SK-N-SH (cell line): ENCODE data around the gene SCAPER. TPM values are rescaled to one million over a fixed set of nuclear protein-coding genes. Genes with fewer than 3 reads are reported as not detected.

Experiments used
- CTCF ChIA-PET: fragments of 300-600, 350-600 bp; formaldehyde crosslinking; extraction: SDS; loops from one replicate; lab custom pipeline; 2021; lab: Yijun Ruan, JAX
- POLR2A ChIA-PET: fragments of 350-600 bp; sonication (Branson Sonifier 250); formaldehyde crosslinking; extraction: SDS; loops from one replicate; lab custom pipeline; 2020; ENCODE audit warnings: antibody characterized with exemption, inconsistent platforms; lab: Yijun Ruan, JAX
- DNase-seq: peaks from one replicate; pipeline ENCODE4 v3.0.0; 2012
- H2AFZ ChIP-seq: fragments of 200-600 bp; sonication (generic); 2 replicates; pipeline ENCODE4 v1.8.1; 2016; ENCODE audit warnings: antibody characterized with exemption, mild to moderate bottlenecking, low read depth
- H3F3A ChIP-seq: fragments of 200-600 bp; sonication (generic); replicated peaks from 2 replicates; pipeline ENCODE3; 2016; ENCODE audit warnings: antibody characterized with exemption, mild to moderate bottlenecking; ENCODE audit not compliant: insufficient read depth
- H3K27ac ChIP-seq, 2 experiments: fragments of 200-500 bp in 1 of 2; fragments of 200-600 bp in 1 of 2; sonication (Bioruptor generic) in 1 of 2; sonication (generic), shearing (Covaris generic) in 1 of 2; 2 replicates each; pipeline versions ENCODE4 v1.5.1 to v1.6.1; 2014 to 2016; ENCODE audit warnings: low read depth in 2 of 2, inconsistent platforms in 1 of 2, low read length in 1 of 2, mild to moderate bottlenecking in 1 of 2, mixed read lengths in 1 of 2
- H3K27me3 ChIP-seq: fragments of 200-600 bp; sonication (generic), shearing (Covaris generic); 2 replicates; pipeline ENCODE4 v1.6.1; 2016; ENCODE audit warnings: mixed run types; ENCODE audit not compliant: insufficient read depth
- H3K36me3 ChIP-seq, 2 experiments: fragments of 200-500 bp in 1 of 2; fragments of 200-600 bp in 1 of 2; sonication (Bioruptor generic) in 1 of 2; sonication (generic) in 1 of 2; replicated peaks in 1 of 2; 2 replicates each; pipeline versions ENCODE3 to v1.5.1; 2014 to 2016; ENCODE audit warnings: low read length in 1 of 2, mild to moderate bottlenecking in 1 of 2; ENCODE audit not compliant: insufficient read depth in 2 of 2, control insufficient read depth in 1 of 2
- H3K4me1 ChIP-seq, 2 experiments: fragments of 200-500 bp in 1 of 2; fragments of 200-600 bp in 1 of 2; sonication (Bioruptor generic) in 1 of 2; sonication (generic), shearing (Covaris generic) in 1 of 2; 2 replicates each; pipeline versions ENCODE4 v1.5.1 to v1.6.1; 2014 to 2016; ENCODE audit warnings: low read depth in 1 of 2, low read length in 1 of 2, mixed run types in 1 of 2; ENCODE audit not compliant: insufficient read depth in 2 of 2, control insufficient read depth in 1 of 2
- H3K4me2 ChIP-seq: fragments of 200-600 bp; sonication (generic), shearing (Covaris generic); 2 replicates; pipeline ENCODE4 v1.6.1; 2017; ENCODE audit warnings: mixed run types
- H3K4me3 ChIP-seq, 2 experiments: fragments of 200-500 bp in 1 of 2; fragments of 200-600 bp in 1 of 2; sonication (Bioruptor generic) in 1 of 2; sonication (generic), shearing (Covaris generic) in 1 of 2; 2 replicates each; pipeline versions ENCODE4 v1.5.1 to v1.8.1; 2014 to 2016; ENCODE audit warnings: low read depth in 2 of 2, inconsistent platforms in 1 of 2, low read length in 1 of 2, mild to moderate bottlenecking in 1 of 2, mixed read lengths in 1 of 2, moderate library complexity in 1 of 2
- H3K79me2 ChIP-seq: fragments of 200-600 bp; sonication (generic); 2 replicates; pipeline ENCODE4 v1.8.1; 2017; ENCODE audit warnings: mild to moderate bottlenecking; ENCODE audit not compliant: insufficient read depth
- H3K9ac ChIP-seq: fragments of 200-600 bp; sonication (generic); 2 replicates; pipeline ENCODE4 v1.6.1; 2017; ENCODE audit warnings: mixed run types
- H3K9me2 ChIP-seq: fragments of 200-600 bp; sonication (generic); 2 replicates; pipeline ENCODE4 v1.6.1; 2017; ENCODE audit warnings: mixed run types
- H3K9me3 ChIP-seq: fragments of 200-600 bp; sonication (generic); 2 replicates; pipeline ENCODE4 v1.6.1; 2017; ENCODE audit warnings: mixed run types, mild to moderate bottlenecking, moderate library complexity
- H4K20me1 ChIP-seq: fragments of 200-600 bp; sonication (generic); 2 replicates; pipeline ENCODE4 v1.6.1; 2017; ENCODE audit warnings: mild to moderate bottlenecking, mixed run types; ENCODE audit not compliant: insufficient read depth
- EP300 ChIP-seq, 2 experiments: IDR thresholded peaks; 2 replicates each; pipeline versions ENCODE4 v1.4.0 to v1.6.1; 2012; ENCODE audit warnings: borderline replicate concordance in 1 of 2, low read depth in 1 of 2, low read length in 1 of 2
- FOSL2 ChIP-seq: IDR thresholded peaks from 2 replicates; pipeline ENCODE4 v1.4.0; 2012; ENCODE audit warnings: low read depth, mild to moderate bottlenecking, moderate library complexity, borderline replicate concordance
- MXI1 ChIP-seq: IDR thresholded peaks from 2 replicates; pipeline ENCODE4 v1.6.1; 2012; ENCODE audit warnings: mild to moderate bottlenecking, low read depth, low read length, improper control_type of control experiment
- NRF1 ChIP-seq: IDR thresholded peaks from 2 replicates; pipeline ENCODE4 v1.6.1; 2012; ENCODE audit warnings: low read depth, mild to moderate bottlenecking, low read length
- POLR2AphosphoS5 ChIP-seq: IDR thresholded peaks from 2 replicates; pipeline ENCODE4 v1.6.1; 2012; ENCODE audit warnings: low read depth, low read length
- RAD21 ChIP-seq: IDR thresholded peaks from 2 replicates; pipeline ENCODE4 v1.6.1; 2012; ENCODE audit warnings: mild to moderate bottlenecking, low read length
- RCOR1 ChIP-seq: fragments of 150-350 bp; IDR thresholded peaks from 2 replicates; pipeline ENCODE4 v1.6.1; 2017; ENCODE audit warnings: antibody characterized with exemption, low read length
- RFX5 ChIP-seq: IDR thresholded peaks from 2 replicates; pipeline ENCODE4 v1.6.1; 2012; ENCODE audit warnings: mild to moderate bottlenecking, improper control_type of control experiment, low read length
- SIN3A ChIP-seq: IDR thresholded peaks from 2 replicates; pipeline ENCODE4 v1.6.1; 2012; ENCODE audit warnings: low read depth, mild to moderate bottlenecking, low read length, moderate library complexity, borderline replicate concordance
- TAF1 ChIP-seq: IDR thresholded peaks from 2 replicates; pipeline ENCODE4 v1.6.1; 2012; ENCODE audit warnings: low read depth, mild to moderate bottlenecking, low read length, moderate library complexity, borderline replicate concordance
- WGBS: methylation state at CpG from one replicate; pipeline ENCODE4 v1.1.6; 2017; ENCODE audit warnings: low lambda C conversion rate; 5-methylcytosine and 5-hydroxymethylcytosine counted together
- polyA plus RNA-seq, 3 experiments: library from polyadenylated mRNA; depleted of rRNA; stranded (reverse); fragments of >200 nt; gene quantifications; 2 replicates each; pipeline ENCODE4 v1.2.3, GENCODE V29; 2012
- TF ChIP-seq, protein P1 (sequence below): IDR thresholded peaks from 2 replicates; pipeline ENCODE4 v1.4.0; 2012; ENCODE audit warnings: low read depth, borderline replicate concordance
- TF ChIP-seq, protein P2 (sequence below): fragments of 200-600 bp; sonication (generic); IDR thresholded peaks from 2 replicates; pipeline ENCODE4 v1.6.1; 2017; ENCODE audit warnings: antibody characterized with exemption, mild to moderate bottlenecking, moderate library complexity
- TF ChIP-seq, protein P3 (sequence below): fragments of 150-350 bp; IDR thresholded peaks from 2 replicates; pipeline ENCODE4 v1.6.1; 2016; ENCODE audit warnings: mild to moderate bottlenecking, low read depth, low read length
- TF ChIP-seq, protein P4 (sequence below): IDR thresholded peaks from 2 replicates; pipeline ENCODE4 v1.4.0; 2012; ENCODE audit warnings: low read depth, borderline replicate concordance

The SCAPER gene
- polyA plus RNA-seq, 1 of the 3 experiments (the other 2 are of a cell fraction) = 1.8 TPM

DNA sequence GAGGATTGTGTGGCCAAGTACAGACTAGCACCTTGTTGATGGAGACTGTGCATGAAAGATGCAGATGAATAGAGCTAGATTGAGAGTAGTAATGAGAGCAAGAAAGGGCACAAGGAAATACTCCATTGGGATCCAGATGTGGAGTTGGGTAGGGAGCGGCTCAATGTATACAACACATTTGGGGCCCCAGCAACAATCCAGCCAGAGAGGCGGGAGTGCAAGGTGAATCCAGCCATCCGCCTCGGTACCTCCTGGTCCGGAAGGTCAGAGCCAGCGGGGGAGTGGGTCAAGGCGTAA is 559.6 kb downstream of the SCAPER start:
- Histone ChIP-seq H3K27me3 (no peaks in the 10 kb centered on the region), H3K4me1 (peaks cover 0 to 5% of the 10 kb centered on the region in 2 experiments; a peak in 2 of 4 replicates), H3K9me3 (no peaks in the 10 kb centered on the region)

DNA sequence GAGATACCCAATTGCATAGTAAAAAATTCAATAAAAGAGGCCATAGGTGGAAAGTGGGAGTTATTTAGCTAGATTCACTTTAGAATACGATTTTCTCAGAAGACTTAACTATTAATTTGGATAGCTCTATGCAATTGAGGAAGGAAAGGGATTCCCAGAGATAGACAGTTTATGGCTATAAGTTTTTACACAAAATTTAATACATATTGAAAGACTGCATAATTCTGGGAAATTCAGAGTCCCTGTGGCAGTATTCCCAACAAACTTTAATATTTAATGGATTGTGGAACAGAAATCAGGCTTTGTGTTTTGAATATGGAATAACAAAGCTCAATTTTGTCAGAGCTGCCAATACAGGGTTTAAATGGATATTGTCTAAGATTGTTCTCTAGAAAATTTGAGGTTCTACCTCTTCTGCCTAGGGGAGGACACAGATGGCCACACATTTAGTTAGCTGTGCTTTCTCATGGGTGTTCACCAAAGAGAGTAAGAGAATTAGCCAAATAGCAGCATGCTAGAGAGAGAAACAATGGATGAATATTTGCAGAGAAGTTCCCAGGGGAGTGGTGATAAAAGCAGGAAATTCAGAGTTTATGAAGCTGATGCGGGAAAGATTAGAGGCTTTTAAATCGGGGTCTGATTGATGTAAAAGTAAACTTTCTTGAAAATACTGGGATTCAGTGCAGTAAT is 560.1 kb downstream of the SCAPER start:
- H3K36me3 ChIP-seq = peaks cover 10 to 36% of the 10 kb centered on the region in 2 experiments
- no peak overlapping the region for H3K4me2 ChIP-seq
- WGBS = 87% methylated on average over 3 of the region's 3 CpGs
- no peak for DNase-seq
- no peak overlapping the region for H3K4me3 ChIP-seq
- H2AFZ ChIP-seq = no peak overlapping the region
- H3K27ac ChIP-seq = no peak overlapping the region
- H4K20me1 ChIP-seq = no peaks in the 10 kb centered on the region
- no peak for TF ChIP-seq POLR2AphosphoS5
- no peak for TF ChIP-seq RCOR1
- TF ChIP-seq, protein P1, sequence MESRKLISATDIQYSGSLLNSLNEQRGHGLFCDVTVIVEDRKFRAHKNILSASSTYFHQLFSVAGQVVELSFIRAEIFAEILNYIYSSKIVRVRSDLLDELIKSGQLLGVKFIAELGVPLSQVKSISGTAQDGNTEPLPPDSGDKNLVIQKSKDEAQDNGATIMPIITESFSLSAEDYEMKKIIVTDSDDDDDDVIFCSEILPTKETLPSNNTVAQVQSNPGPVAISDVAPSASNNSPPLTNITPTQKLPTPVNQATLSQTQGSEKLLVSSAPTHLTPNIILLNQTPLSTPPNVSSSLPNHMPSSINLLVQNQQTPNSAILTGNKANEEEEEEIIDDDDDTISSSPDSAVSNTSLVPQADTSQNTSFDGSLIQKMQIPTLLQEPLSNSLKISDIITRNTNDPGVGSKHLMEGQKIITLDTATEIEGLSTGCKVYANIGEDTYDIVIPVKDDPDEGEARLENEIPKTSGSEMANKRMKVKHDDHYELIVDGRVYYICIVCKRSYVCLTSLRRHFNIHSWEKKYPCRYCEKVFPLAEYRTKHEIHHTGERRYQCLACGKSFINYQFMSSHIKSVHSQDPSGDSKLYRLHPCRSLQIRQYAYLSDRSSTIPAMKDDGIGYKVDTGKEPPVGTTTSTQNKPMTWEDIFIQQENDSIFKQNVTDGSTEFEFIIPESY = no peak
- no peak for TF ChIP-seq FOSL2
- TF ChIP-seq, protein P2, sequence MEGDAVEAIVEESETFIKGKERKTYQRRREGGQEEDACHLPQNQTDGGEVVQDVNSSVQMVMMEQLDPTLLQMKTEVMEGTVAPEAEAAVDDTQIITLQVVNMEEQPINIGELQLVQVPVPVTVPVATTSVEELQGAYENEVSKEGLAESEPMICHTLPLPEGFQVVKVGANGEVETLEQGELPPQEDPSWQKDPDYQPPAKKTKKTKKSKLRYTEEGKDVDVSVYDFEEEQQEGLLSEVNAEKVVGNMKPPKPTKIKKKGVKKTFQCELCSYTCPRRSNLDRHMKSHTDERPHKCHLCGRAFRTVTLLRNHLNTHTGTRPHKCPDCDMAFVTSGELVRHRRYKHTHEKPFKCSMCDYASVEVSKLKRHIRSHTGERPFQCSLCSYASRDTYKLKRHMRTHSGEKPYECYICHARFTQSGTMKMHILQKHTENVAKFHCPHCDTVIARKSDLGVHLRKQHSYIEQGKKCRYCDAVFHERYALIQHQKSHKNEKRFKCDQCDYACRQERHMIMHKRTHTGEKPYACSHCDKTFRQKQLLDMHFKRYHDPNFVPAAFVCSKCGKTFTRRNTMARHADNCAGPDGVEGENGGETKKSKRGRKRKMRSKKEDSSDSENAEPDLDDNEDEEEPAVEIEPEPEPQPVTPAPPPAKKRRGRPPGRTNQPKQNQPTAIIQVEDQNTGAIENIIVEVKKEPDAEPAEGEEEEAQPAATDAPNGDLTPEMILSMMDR = no peak
- no peak for TF ChIP-seq TAF1
- no peak for TF ChIP-seq RFX5
- no peak for TF ChIP-seq NRF1
- TF ChIP-seq MXI1 = no peak
- TF ChIP-seq SIN3A = no peak
- TF ChIP-seq, protein P3, sequence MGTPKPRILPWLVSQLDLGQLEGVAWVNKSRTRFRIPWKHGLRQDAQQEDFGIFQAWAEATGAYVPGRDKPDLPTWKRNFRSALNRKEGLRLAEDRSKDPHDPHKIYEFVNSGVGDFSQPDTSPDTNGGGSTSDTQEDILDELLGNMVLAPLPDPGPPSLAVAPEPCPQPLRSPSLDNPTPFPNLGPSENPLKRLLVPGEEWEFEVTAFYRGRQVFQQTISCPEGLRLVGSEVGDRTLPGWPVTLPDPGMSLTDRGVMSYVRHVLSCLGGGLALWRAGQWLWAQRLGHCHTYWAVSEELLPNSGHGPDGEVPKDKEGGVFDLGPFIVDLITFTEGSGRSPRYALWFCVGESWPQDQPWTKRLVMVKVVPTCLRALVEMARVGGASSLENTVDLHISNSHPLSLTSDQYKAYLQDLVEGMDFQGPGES = no peak
- TF ChIP-seq RAD21 = no peak
- TF ChIP-seq, protein P4, sequence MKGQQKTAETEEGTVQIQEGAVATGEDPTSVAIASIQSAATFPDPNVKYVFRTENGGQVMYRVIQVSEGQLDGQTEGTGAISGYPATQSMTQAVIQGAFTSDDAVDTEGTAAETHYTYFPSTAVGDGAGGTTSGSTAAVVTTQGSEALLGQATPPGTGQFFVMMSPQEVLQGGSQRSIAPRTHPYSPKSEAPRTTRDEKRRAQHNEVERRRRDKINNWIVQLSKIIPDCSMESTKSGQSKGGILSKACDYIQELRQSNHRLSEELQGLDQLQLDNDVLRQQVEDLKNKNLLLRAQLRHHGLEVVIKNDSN = no peak
- TF ChIP-seq, all 33 proteins: peak for 0
- CTCF ChIA-PET = interaction anchor here (2.4 kb wide), 1 partner anchor 15 kb away, joined by 7 read pairs; no protein-coding TSS in a partner anchor
- Histone ChIP-seq H3K9me2 (no peaks in the 10 kb centered on the region), H3K9me3 (no peaks in the 10 kb centered on the region), H3K79me2 (no peaks in the 10 kb centered on the region), H3F3A (no peaks in the 10 kb centered on the region), H3K9ac (no peak overlapping the region), H3K27me3 (no peaks in the 10 kb centered on the region), H3K4me1 (peaks cover 0 to 5% of the 10 kb centered on the region in 2 experiments; a peak in 2 of 4 replicates)
- POLR2A ChIA-PET = interaction anchor here (1.0 kb wide), 1 partner anchor 12 kb away, joined by 3 read pairs; no protein-coding TSS in a partner anchor

More for the DNA sequence above, 559.6 kb downstream of the SCAPER start:
- Histone ChIP-seq H3K79me2 (no peaks in the 10 kb centered on the region), H3K9me2 (no peaks in the 10 kb centered on the region), H3K36me3 (peaks cover 10 to 32% of the 10 kb centered on the region in 2 experiments), H2AFZ (no peak overlapping the region), H4K20me1 (no peaks in the 10 kb centered on the region), H3K27ac (no peak overlapping the region), H3K9ac (no peak overlapping the region), H3F3A (no peaks in the 10 kb centered on the region), H3K4me3 (no peak overlapping the region), H3K4me2 (no peak overlapping the region)
- ChIA-PET POLR2A (interaction anchor here (1.0 kb wide), 1 partner anchor 12 kb away, joined by 3 read pairs; no protein-coding TSS in a partner anchor), CTCF (no interaction called here)
- 82% methylated on average over 7 of the region's 7 CpGs for WGBS
- no peak for DNase-seq
- no peak for TF ChIP-seq EP300 (IDR thresholded peaks at IDR 0.05; ENCODE audit: borderline replicate concordance in 1 of 2, low read depth in 1 of 2, low read length in 1 of 2)
- no peak for TF ChIP-seq RAD21
- TF ChIP-seq, protein P4 = no peak
- TF ChIP-seq, all 33 proteins: peak for 0
